Measurements from ENCODE around the gene FILIP1.

Gene FILIP1

DNA sequence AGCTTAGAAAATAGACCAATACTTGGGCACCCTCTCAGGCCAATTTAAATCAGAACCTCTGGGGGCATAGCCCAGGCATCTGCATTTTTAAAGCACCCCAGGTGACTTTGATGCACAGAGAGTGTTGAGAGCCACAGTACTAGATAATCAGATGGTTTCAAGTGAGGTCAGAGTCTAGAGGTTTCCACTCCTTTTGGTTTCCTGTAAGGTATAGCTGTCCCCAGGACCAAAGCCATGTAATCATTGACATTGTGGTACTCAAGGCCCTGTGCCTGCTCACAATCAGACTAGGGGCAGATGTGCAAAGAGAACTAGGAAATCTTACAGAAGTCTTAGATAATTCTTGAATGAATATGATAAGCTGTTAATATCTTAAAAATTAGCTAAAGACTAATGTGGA is 9.1 kb downstream of the FILIP1 start:
- Histone ChIP-seq H2AFZ (ENCODE audit: low read depth, low read length, severe bottlenecking) (no peak overlapping the region), H3F3A (ENCODE audit: insufficient read depth) (no peaks in the 10 kb centered on the region), H4K20me1 (ENCODE audit: low read depth, low read length) (no peaks in the 10 kb centered on the region), H3K27me3 (ENCODE audit: low read length) (no peaks in the 10 kb centered on the region), H3K27ac (ENCODE audit: low read depth, low read length) (no peak overlapping the region), H3K9me2 (replicated peaks; ENCODE audit: insufficient read depth, low read length) (no peaks in the 10 kb centered on the region), H3K9me3 (ENCODE audit: insufficient read depth, low read length) (no peaks in the 10 kb centered on the region), H3K79me2 (ENCODE audit: insufficient read depth, low read length) (no peaks in the 10 kb centered on the region), H3K4me2 (ENCODE audit: low read depth, low read length, poor library complexity, severe bottlenecking) (no peak overlapping the region), H3K4me3 (ENCODE audit: insufficient read depth, low read length, poor library complexity, severe bottlenecking) (no peak overlapping the region), H3K36me3 (ENCODE audit: low read length) (no peaks in the 10 kb centered on the region), H3K9ac (ENCODE audit: low read length) (no peak overlapping the region)
- TF ChIP-seq, protein P1, sequence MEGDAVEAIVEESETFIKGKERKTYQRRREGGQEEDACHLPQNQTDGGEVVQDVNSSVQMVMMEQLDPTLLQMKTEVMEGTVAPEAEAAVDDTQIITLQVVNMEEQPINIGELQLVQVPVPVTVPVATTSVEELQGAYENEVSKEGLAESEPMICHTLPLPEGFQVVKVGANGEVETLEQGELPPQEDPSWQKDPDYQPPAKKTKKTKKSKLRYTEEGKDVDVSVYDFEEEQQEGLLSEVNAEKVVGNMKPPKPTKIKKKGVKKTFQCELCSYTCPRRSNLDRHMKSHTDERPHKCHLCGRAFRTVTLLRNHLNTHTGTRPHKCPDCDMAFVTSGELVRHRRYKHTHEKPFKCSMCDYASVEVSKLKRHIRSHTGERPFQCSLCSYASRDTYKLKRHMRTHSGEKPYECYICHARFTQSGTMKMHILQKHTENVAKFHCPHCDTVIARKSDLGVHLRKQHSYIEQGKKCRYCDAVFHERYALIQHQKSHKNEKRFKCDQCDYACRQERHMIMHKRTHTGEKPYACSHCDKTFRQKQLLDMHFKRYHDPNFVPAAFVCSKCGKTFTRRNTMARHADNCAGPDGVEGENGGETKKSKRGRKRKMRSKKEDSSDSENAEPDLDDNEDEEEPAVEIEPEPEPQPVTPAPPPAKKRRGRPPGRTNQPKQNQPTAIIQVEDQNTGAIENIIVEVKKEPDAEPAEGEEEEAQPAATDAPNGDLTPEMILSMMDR (IDR thresholded peaks at IDR 0.05; ENCODE audit: insufficient read depth, low read length, poor library complexity, severe bottlenecking) = no peak
- TF ChIP-seq EZH2phosphoT487 (conservative IDR thresholded peaks at IDR 0.05; ENCODE audit: low read length) = no peak

DNA sequence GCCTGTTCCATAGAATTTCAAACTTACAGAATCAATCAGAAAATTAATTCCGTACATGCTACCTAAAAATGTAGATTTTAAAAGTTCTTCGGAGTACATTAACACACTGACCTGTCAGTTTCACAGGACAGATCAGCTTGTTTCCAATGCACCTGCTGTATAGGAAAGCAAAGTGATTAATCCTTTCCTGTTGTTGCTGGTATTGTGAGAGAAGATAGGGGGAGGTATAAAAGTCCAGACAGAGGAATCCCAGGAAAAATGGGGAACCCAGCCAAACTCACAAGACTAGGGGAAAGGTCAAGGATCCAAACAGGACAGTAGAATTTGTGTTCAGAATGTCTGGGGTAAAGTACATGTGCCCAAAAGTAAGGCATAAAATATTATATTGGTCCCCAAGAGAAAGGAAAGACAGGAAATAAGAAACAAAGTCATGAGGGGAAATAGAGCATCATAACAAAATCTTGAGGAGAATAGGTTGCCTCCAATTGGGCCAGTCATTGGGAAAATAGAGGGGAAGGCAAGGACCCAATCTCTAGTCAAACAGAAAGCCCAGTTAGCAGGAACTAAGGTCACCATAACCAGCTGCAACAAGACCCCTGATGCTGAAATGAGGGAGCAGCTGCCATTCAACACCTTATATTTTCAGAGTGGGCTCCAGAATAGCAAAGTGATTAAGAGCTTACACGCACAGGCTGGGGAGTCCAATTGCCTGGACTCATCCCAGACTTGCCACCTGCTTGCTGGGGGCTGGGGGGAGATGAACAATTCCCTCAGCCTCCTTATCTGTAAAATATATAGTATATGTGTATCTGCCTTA is 10.3 kb downstream of the FILIP1 start:
- no peak overlapping the region for H2AFZ ChIP-seq (ENCODE audit: low read depth, low read length, severe bottlenecking)
- H3K27ac ChIP-seq (ENCODE audit: low read depth, low read length) = no peak overlapping the region
- no peaks in the 10 kb centered on the region for H3K79me2 ChIP-seq (ENCODE audit: insufficient read depth, low read length)
- H3F3A ChIP-seq (ENCODE audit: insufficient read depth) = no peaks in the 10 kb centered on the region
- H3K27me3 ChIP-seq (ENCODE audit: low read length) = no peaks in the 10 kb centered on the region
- H3K4me2 ChIP-seq (ENCODE audit: low read depth, low read length, poor library complexity, severe bottlenecking) = no peak overlapping the region
- H3K9me2 ChIP-seq (replicated peaks; ENCODE audit: insufficient read depth, low read length) = no peaks in the 10 kb centered on the region
- H3K4me3 ChIP-seq (ENCODE audit: insufficient read depth, low read length, poor library complexity, severe bottlenecking) = no peak overlapping the region
- no peaks in the 10 kb centered on the region for H4K20me1 ChIP-seq (ENCODE audit: low read depth, low read length)
- TF ChIP-seq, protein P1 (IDR thresholded peaks at IDR 0.05; ENCODE audit: insufficient read depth, low read length, poor library complexity, severe bottlenecking) = no peak
- no peak for TF ChIP-seq EZH2phosphoT487 (conservative IDR thresholded peaks at IDR 0.05; ENCODE audit: low read length)
- H3K9ac ChIP-seq (ENCODE audit: low read length) = no peak overlapping the region
- no peaks in the 10 kb centered on the region for H3K9me3 ChIP-seq (ENCODE audit: insufficient read depth, low read length)
- no peaks in the 10 kb centered on the region for H3K36me3 ChIP-seq (ENCODE audit: low read length)

DNA sequence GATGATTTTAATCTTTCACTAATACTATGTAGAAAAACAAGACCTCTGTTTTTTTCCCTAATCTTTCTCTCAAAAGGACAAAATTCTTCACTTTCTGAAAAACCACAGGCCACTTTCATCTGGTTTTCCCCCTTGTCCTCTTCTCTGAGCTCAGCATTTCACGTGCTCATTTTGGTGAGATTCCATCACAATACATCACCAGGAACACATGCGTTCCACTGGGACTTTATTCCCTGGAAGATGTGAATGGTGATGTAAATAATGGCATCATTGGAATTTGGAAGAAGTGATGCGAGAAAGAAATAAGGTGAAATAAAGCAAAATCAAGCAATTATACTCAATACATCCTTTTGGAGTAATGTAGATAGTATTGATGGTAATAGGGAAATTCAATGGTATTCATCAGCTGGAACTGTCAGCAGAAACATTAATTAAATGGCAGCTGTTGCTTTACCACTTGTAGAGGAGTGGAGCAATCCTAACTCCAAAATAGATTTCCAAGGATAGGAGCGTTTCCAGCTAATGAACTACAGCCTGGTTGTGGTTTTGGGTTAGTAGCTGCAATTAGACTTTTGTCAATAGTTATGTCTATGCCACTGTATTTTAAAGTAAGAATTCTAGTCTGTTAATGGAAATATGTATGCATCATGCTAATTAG is 11.5 kb downstream of the FILIP1 start:
- H3K27ac ChIP-seq (ENCODE audit: low read depth, low read length) = no peak overlapping the region

DNA sequence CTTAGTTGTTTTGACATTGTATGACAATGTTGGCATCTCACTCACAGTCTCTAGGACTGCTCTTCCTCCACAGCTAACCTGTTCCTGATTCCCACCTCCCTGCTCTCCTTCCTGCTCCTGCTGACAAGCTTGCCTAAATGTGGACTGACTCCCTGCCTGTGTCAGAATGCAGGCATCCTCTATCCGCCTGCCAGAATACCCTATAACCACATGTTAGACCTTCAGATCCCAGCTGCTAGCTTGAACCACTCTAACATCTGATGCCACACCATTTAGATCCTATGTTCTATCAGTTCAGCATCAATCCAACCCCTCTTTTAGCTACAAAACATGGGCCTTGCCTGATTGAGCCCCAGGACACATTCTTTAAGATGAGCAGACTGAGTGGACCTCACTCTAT is 12.2 kb downstream of the FILIP1 start:
- Histone ChIP-seq H3K4me2 (ENCODE audit: low read depth, low read length, poor library complexity, severe bottlenecking) (no peak overlapping the region), H3K27ac (ENCODE audit: low read depth, low read length) (no peak overlapping the region), H3K27me3 (ENCODE audit: low read length) (no peaks in the 10 kb centered on the region), H3K4me3 (ENCODE audit: insufficient read depth, low read length, poor library complexity, severe bottlenecking) (no peak overlapping the region), H3K79me2 (ENCODE audit: insufficient read depth, low read length) (no peaks in the 10 kb centered on the region), H3K9me2 (replicated peaks; ENCODE audit: insufficient read depth, low read length) (no peaks in the 10 kb centered on the region), H3F3A (ENCODE audit: insufficient read depth) (no peaks in the 10 kb centered on the region), H3K9me3 (ENCODE audit: insufficient read depth, low read length) (no peaks in the 10 kb centered on the region), H3K9ac (ENCODE audit: low read length) (no peak overlapping the region), H2AFZ (ENCODE audit: low read depth, low read length, severe bottlenecking) (no peak overlapping the region), H4K20me1 (ENCODE audit: low read depth, low read length) (no peaks in the 10 kb centered on the region), H3K36me3 (ENCODE audit: low read length) (no peaks in the 10 kb centered on the region)
- TF ChIP-seq, protein P1 (IDR thresholded peaks at IDR 0.05; ENCODE audit: insufficient read depth, low read length, poor library complexity, severe bottlenecking) = no peak
- no peak for TF ChIP-seq EZH2phosphoT487 (conservative IDR thresholded peaks at IDR 0.05; ENCODE audit: low read length)

More for the DNA sequence above, 11.5 kb downstream of the FILIP1 start:
- no peaks in the 10 kb centered on the region for H3F3A ChIP-seq (ENCODE audit: insufficient read depth)
- H3K79me2 ChIP-seq (ENCODE audit: insufficient read depth, low read length) = no peaks in the 10 kb centered on the region
- no peak for TF ChIP-seq EZH2phosphoT487 (conservative IDR thresholded peaks at IDR 0.05; ENCODE audit: low read length)
- H2AFZ ChIP-seq (ENCODE audit: low read depth, low read length, severe bottlenecking) = no peak overlapping the region
- no peaks in the 10 kb centered on the region for H3K27me3 ChIP-seq (ENCODE audit: low read length)
- H3K4me3 ChIP-seq (ENCODE audit: insufficient read depth, low read length, poor library complexity, severe bottlenecking) = no peak overlapping the region
- no peaks in the 10 kb centered on the region for H3K9me3 ChIP-seq (ENCODE audit: insufficient read depth, low read length)
- no peak overlapping the region for H3K9ac ChIP-seq (ENCODE audit: low read length)
- H4K20me1 ChIP-seq (ENCODE audit: low read depth, low read length) = no peaks in the 10 kb centered on the region
- H3K36me3 ChIP-seq (ENCODE audit: low read length) = no peaks in the 10 kb centered on the region
- no peaks in the 10 kb centered on the region for H3K9me2 ChIP-seq (replicated peaks; ENCODE audit: insufficient read depth, low read length)
- H3K4me2 ChIP-seq (ENCODE audit: low read depth, low read length, poor library complexity, severe bottlenecking) = no peak overlapping the region

Data from SU-DHL-6 (cell line).